ENCODE results near the gene TBC1D13. TPM values are rescaled to one million over a fixed set of nuclear protein-coding genes. Genes with fewer than 3 reads are reported as not detected.

Gene TBC1D13
- total and polyA plus RNA-seq, 9 of the 15 experiments (the other 6 are each of a cell fraction or from before 2014, with no cell fraction given), result 2.3 to 28.7 (median 11.4) TPM

DNA sequence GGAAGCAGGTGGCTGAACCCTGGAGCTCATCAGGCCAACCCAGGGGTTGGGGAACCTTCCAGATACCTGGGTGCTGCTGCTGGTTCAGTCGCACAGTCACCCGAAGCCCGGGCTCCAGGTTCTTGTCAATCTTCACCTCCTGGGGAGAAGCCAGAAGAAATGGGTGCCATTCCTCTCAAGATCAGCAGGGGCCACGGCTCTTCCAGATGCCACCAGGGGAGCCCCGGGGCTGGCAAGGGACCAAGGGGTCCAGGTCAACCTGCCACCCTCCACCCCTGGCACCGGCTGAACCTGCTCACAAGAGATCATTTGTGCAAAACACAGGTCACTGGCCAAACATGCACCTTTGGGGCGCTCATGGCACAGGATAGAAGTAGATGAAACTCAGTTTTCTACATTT is 37.9 kb downstream of the TBC1D13 start:
- H3K27me3 ChIP-seq (ENCODE audit: control insufficient read depth in 2 of 2, insufficient read depth in 2 of 2, low read length in 2 of 2), result no peaks in the 10 kb centered on the region
- TF ChIP-seq ZNF354B (CRISPR knock-in tag; IDR thresholded peaks at IDR 0.05), result no peak
- TF ChIP-seq ZNF696 (CRISPR knock-in tag; conservative IDR thresholded peaks at IDR 0.05), result no peak
- TF ChIP-seq, protein P1, sequence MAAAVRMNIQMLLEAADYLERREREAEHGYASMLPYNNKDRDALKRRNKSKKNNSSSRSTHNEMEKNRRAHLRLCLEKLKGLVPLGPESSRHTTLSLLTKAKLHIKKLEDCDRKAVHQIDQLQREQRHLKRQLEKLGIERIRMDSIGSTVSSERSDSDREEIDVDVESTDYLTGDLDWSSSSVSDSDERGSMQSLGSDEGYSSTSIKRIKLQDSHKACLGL (CRISPR knock-in tag; IDR thresholded peaks at IDR 0.05; ENCODE audit: borderline replicate concordance, poor library complexity, severe bottlenecking), result no peak
- no peak for TF ChIP-seq ZNF644 (tag; IDR thresholded peaks at IDR 0.05; ENCODE audit: low read depth)
- 0 out of 2 replicates have a peak, but pooled peaks have one; percentile 28 for TF ChIP-seq SUPT5H (IDR thresholded peaks at IDR 0.05)
- peak; percentile 61 for TF ChIP-seq POLR2G (IDR thresholded peaks at IDR 0.05; ENCODE audit: low read depth, low read length)
- TF ChIP-seq, protein P2, sequence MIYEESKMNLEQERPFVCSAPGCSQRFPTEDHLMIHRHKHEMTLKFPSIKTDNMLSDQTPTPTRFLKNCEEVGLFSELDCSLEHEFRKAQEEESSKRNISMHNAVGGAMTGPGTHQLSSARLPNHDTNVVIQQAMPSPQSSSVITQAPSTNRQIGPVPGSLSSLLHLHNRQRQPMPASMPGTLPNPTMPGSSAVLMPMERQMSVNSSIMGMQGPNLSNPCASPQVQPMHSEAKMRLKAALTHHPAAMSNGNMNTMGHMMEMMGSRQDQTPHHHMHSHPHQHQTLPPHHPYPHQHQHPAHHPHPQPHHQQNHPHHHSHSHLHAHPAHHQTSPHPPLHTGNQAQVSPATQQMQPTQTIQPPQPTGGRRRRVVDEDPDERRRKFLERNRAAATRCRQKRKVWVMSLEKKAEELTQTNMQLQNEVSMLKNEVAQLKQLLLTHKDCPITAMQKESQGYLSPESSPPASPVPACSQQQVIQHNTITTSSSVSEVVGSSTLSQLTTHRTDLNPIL (CRISPR knock-in tag; IDR thresholded peaks at IDR 0.05), result no peak
- no peaks in the 10 kb centered on the region for H3K9me3 ChIP-seq (replicated peaks; ENCODE audit: control insufficient read depth, insufficient read depth, low read depth, low read length)
- ChIA-PET CTCF (ENCODE audit: low intra/inter-chr PET ratio) (no interaction called here), POLR2A (interaction anchor here (1.0 kb wide), 1 partner anchor 66 kb away, joined by 5 read pairs; no protein-coding TSS in a partner anchor)
- peaks cover 89% of the 10 kb centered on the region for H3K36me3 ChIP-seq (ENCODE audit: control insufficient read depth, insufficient read depth, low read length)
- no TSS peak for BruUV-seq (replicated peaks)
- H2AFZ ChIP-seq (ENCODE audit: low read depth, low read length), result no peak overlapping the region
- H3K79me2 ChIP-seq (ENCODE audit: control insufficient read depth, insufficient read depth, low read length), result peaks cover 23% of the 10 kb centered on the region
- peaks cover 8 to 61% of the 10 kb centered on the region in 2 experiments; a peak in 4 of 5 replicates for H3K4me1 ChIP-seq (replicated peaks in 1 of 2; ENCODE audit: control insufficient read depth in 2 of 2, insufficient read depth in 2 of 2, low read length in 2 of 2)
- no peaks in the 10 kb centered on the region for H3K9me1 ChIP-seq (ENCODE audit: control insufficient read depth, insufficient read depth, low read length)
- no peak overlapping the region for H3K9ac ChIP-seq (ENCODE audit: insufficient read depth in 1 of 2, low read depth in 2 of 2, low read length in 2 of 2)
- no peak for FAIRE-seq
- H4K20me1 ChIP-seq (replicated peaks; ENCODE audit: control insufficient read depth, insufficient read depth, low read length), result peaks cover 11% of the 10 kb centered on the region
- ATAC-seq, result no peak
- in situ Hi-C loops (cut with MboI), result no loop called here
- H3K4me3 ChIP-seq, result no peak overlapping the region
- no peak overlapping the region for H3K4me2 ChIP-seq (ENCODE audit: insufficient read depth, low read length)
- no peak overlapping the region for H3K27ac ChIP-seq (ENCODE audit: extremely low read depth, low read depth, low read length)
- no peak for DNase-seq (ENCODE audit: extremely low read depth in 1 of 4, low spot score in 3 of 4)
- WGBS (ENCODE audit: insufficient coverage, low coverage, missing lambda C conversion rate), result 86% methylated on average over 5 of the region's 7 CpGs
- intact Hi-C loops (cut with micrococcal nuclease), result no loop called here
